HG03097 (cell line): ENCODE measurements around the gene GABRA1.

Experiments used
- ATAC-seq: cut with Tn5 transposase; IDR thresholded peaks from one replicate; pipeline ENCODE4 v1.9.1; 2021; ENCODE audit not compliant: unreplicated experiment, low FRiP score

Gene GABRA1

DNA sequence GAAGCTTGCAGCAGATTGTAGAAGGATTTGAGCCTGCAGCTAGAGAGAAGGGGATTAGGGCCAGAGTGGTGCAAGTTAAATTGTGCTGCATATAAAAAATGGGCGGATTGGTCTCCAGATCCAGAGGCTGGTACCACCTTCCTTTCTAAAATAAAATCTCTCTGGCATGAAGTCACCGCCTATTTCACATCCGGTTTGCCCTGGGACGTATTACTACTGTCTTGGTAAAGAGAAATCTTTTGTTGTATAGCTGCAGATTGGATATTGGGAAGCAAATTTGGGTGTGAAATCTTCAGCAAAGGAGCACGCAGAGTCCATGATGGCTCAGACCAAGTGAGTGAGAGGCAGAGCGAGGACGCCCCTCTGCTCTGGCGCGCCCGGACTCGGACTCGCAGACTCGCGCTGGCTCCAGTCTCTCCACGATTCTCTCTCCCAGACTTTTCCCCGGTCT lies at the start of gene GABRA1:
Gene GABRA1 (plus strand): TSS at position 180 of the 451 bp plus-strand sequence. CDS start 2,691 bp downstream, outside the sequence.
- no peak for ATAC-seq

DNA sequence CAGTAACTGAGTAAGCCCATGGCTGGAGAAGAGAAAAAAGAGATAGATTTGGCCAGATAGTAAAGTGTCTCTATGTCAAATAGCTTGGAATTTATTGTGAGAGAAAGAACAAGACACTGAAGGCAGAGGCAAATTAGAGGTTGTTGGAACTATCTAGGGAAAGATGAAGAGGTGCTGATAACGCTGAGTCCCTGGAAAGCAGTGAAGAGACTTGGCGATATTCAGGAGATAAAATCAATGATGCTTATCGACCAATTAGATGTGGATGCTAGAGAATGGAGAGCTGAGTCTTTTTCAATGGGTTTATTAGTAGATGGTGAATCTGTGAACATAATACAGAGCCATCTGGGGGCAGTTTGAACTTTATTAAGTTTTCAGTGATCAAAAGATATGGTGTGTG lies 48.6 kb upstream of the GABRA1 start:
- no peak for ATAC-seq

DNA sequence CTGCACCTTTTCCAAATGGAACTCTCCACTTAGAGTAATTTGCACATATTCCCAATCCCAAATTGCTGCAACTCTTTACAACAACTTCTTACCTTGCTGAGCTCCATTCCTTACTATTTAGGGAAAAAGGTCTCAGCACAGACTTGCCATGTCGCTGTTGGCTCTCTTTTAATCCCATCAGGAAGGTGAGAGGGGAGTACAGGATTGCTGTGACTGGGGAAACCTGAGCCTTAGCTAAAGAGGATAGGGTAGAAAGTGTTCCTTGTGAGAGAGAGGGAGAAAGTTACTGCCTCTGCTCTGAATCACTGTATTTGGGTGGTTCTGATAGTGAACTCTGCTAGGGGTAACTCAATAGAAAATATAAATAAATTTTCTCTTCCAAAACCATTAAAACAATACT lies 43.7 kb upstream of the GABRA1 start:
- ATAC-seq = no peak

DNA sequence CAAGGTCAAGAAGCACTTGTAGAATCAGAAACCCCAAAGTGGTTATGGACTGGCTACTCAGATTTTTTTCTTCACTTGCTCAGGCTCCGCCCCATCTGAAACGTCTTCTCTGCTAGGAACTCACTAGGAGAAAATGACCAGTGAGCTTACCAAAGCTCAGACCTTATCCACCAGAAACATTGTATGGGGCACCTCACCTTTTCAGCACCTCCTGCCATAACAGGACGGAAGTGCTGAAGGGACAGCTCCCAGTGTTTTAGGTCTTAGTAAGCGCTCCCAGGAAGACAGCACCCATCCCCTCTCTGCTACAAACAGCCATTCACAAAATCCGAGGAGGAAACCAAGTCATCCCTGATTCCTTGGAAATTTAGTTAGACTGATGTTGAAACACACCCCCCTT lies 1.2 kb upstream of the GABRA1 start:
- no peak for ATAC-seq

DNA sequence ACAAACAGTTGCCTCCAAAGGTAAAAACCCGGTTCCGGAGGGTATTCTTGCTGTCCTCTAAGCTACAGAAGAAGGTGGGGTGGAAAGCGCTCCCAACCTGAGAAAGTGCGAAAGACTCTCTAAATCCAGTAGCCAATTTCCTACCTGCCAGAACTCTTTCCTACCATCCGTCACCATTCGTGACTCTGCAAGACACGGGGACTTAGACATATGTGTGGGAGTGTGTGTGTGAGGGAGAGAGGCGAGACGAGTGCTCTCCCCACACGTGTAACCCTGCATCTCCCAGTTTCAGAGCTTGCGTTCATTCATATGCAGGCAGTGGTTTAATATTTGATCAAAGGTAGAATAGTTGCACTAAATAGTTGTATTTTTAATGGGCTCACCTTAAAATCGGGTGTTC lies 473 bp upstream of the GABRA1 start:
- no peak for ATAC-seq

DNA sequence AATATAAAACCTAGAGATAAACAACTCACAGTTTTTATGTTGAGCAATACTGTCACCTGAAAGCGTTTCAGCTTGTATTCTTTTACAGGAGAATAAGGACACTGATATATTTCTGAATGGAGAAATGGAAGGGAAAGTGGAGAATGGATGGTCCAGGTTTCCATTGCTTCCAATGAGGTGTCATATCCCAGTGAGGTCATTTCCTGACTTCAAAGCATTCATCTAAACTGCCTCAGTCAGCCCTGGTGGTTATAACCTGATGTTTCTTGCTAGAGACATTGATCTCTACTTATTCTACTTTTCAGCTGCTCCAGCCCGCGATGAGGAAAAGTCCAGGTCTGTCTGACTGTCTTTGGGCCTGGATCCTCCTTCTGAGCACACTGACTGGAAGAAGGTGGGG lies 2.6 kb downstream of the GABRA1 start:
- ATAC-seq = no peak

DNA sequence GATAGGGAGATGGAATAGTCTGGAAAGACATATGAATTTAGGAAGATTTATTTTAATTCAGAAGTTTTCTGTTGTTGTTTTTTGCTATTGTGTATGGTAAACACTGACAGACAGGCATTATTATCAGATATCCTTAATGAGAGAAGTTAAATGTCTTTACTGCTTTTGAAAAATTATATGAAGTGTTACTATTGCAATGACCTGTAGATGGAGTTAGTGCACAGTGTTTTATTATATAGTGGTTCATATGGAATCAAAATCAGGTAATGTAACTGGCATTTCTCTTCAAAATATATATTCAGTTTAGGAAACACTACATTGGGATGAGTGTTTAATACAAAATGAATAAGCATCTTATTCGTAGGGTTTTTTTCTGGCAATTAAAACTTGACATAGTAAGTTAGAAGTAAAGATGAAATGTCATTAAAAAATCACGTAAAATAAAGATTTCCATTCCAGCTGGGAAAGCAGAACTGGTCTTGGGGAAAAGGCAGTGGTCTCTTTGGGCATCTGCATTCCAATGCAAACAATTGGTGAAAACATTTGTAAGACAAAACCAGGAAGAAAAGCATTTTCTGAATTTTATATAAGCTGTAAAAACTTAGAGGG lies 3.9 kb downstream of the GABRA1 start:
- ATAC-seq = no peak

DNA sequence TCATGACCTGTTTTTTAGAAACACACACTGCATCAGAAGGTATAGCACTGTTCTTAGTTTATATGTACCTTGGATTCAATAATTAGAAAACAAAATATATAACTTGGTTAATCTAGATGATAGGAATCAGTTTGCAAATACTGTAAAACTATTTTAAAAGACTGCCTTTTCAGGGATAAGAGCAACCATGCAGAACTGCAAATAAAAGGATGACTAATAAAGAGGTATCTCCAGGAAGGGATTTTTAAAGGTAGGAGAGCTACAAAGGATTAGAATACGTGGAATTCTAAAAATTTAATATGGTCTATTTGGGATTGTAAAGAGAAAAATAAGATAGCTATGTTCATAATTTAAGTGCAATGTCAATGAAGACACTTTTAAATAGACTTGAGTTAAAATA lies 9.4 kb downstream of the GABRA1 start:
- no peak for ATAC-seq

DNA sequence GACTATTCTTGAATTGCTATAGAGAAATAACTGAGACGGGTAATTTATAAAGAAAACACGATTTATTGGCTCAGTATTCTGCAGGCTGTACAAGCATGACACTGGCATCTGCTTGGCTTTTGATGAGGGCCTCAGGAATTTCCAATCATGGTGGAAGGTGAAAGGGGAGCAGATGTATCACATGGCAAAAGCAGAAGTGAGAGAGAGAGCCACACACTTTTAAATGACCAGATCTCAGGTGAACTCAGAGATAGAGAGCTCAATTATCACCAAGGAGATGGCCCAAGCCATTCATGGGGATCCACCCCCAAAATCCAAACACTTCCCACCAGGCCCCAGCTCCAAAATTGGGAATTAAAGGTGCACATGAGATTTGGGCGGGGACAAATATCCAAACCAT lies 15.3 kb downstream of the GABRA1 start:
- ATAC-seq = no peak

DNA sequence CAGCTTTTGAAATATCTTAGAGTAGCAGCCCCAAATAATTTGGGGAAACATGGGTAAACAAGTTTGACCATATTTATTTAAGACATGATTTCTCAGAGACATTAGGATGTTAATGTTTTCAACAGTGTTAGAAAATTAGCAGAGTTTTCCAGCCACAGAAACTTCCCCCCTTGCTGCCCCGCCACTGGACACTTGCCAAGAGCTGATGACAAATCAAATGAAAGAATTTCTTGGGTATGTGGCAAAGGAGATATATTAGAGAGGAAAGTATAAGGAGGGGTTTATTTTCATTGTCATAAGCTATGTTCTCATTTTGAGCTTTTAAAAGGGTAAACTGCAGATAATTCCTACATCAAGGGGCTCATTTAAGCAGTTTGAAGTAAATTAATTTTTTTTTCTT lies 15.9 kb downstream of the GABRA1 start:
- ATAC-seq = no peak

DNA sequence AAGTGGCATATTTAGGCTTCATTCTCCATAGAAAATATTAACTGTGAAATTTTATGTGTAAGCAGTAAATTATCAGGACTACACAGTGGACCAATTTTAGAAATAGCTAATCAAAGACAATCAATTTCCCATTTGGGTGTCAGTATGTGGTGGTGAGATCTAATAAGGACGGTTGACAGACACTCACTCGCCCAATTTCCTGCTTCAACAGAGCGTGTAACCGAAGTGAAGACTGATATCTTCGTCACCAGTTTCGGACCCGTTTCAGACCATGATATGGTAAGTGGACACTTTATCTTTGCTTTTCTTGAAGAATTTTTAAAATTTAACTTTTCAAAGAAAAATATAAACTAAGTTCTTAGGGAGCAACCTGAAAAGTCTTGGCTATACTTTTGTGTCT lies 17.6 kb downstream of the GABRA1 start:
- no peak for ATAC-seq

DNA sequence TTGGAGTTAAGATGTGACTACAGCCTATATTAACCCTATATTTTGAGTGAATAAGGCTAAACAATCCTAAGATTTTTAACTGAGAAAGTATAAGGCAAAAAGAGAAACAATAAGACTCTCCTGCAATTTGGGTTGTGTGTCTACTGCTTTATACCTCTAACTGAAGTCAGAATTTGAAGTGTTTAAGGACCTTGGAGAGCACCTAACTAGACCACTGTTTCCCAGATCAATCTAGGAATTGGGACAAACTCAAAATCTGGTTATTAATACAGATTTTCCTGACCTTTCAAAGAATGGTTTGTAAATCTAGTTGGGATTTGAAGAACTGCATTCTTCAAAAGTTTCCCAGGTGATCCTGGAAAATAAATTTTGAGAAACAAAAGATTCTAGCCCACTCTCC lies 42.1 kb downstream of the GABRA1 start:
- no peak for ATAC-seq

DNA sequence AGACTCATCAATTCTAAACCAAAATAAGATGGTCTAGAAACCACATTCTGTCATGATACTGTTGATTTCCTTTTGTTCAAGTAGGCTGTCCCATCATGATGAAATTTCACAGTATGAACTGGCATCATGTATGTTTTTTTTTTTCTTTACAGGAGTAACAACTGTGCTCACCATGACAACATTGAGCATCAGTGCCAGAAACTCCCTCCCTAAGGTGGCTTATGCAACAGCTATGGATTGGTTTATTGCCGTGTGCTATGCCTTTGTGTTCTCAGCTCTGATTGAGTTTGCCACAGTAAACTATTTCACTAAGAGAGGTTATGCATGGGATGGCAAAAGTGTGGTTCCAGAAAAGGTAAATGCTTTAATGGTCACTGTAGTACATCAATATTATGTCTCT lies 47.6 kb downstream of the GABRA1 start:
- ATAC-seq = no peak

DNA sequence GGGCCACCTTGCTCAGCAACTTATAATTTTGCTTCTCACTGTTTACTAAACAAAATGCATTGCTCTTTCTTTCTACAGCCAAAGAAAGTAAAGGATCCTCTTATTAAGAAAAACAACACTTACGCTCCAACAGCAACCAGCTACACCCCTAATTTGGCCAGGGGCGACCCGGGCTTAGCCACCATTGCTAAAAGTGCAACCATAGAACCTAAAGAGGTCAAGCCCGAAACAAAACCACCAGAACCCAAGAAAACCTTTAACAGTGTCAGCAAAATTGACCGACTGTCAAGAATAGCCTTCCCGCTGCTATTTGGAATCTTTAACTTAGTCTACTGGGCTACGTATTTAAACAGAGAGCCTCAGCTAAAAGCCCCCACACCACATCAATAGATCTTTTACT lies 49.1 kb downstream of the GABRA1 start:
- ATAC-seq = no peak

DNA sequence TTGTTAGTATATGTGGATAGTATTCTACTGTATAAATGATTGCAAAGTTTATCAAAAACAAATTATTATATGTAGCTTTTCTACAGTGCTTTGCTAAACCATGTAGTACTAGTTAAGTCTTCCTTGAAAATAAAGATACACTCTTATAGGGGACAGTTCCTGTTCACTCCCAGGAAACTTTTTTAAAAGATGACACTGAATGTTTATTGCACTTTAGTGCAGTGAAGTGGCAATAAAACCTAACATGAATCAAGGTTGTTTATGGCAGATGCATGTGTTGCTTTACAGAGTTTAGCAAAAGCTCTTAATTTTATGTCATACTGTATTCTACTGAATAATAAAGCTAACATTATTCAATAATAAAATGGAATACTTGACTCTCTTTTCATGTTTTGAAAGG lies 51.7 kb downstream of the GABRA1 start:
- ATAC-seq = no peak

DNA sequence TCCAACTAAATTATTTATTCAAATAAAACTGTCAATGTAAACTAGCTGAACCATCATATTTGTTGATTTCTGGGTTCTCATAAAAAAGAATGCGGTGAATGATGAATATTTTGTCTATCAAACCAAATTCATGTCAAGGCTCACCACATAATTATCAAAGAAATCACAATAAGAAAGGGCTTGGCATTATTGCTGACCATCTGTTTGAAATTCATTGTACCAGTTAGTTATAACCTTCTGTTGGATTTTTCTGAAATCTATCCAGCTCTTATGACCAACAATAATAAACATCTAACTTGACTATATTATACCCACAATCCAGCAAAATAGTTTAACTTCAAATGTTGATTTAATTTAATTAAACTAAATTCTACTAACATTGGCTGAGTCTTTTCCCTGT lies 53.1 kb downstream of the GABRA1 start:
- ATAC-seq = no peak

DNA sequence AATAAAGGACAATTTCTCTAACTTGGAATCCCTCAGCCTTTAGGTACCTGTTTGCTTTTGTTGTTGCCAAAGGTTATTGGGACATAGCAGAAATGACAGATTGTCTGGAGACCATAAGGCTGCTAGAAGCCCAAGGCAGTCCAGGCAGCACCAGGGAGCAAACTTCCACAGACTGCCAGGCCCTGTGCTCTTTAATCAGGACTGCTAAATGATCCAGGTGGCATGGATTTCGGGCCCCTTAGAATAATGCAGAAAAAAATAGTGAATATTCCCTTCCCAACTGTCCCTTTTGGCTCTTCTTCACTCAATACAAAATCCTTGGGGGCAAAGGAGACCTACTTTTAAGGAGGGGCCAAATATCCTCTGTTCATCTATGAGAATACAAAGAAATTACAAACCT lies 73.9 kb downstream of the GABRA1 start:
- no peak for ATAC-seq

DNA sequence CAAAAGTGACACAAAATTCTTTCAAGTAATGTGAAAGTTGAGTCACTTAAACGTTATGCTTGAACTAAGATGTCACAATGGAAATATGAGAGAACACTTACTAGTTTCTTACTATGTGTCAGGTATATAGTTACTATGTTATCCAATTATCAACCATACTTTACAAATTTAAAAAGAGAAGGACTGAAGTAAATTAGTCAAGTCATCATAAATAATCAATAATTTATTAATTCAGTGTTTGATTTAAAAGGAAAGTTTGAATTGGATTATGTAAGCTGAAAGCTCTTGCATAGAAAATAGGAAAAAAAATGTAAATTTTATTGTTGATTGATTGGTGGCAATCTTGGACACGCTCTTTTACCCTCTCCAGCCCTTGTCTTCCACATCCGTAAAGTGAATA lies 76.3 kb downstream of the GABRA1 start:
- ATAC-seq = no peak

DNA sequence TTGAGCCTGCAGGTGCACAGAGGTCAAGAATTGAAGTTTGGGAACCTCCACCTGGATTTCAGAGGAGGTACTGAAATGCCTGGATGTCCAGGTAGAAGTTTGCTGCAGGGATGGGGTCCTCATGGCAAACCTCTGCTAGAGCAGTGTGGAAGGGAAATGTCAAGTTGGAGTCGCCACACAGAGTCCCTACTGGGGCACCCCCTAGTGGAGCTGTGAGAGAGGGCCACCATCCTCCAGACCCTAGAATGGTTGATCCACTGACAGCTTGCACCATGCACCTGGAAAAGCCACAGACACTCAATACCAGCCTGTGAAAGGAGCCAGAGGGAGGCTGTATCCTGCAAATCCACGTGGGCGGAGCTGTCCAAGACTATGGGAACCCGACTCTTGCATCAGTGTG lies 78.0 kb downstream of the GABRA1 start:
- ATAC-seq = no peak

DNA sequence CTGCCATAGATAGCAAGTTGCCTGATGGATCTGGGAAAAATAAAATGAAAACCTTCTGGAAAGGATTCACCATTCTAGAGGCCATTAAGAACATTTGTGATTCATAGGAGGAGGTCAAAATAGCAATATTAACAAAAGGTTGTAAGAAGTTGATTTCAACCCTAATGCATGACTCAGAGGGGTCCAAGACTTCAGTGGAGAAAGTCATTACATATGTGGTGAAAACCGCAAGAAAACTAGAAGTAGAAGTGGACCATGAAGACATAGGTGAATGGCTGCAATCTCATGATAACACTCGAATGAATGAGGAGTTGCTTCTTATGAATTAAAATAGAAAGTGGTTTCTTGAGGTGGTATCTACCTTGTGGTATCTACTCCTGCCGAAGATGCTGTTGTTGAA lies 86.6 kb downstream of the GABRA1 start:
- ATAC-seq = no peak

DNA sequence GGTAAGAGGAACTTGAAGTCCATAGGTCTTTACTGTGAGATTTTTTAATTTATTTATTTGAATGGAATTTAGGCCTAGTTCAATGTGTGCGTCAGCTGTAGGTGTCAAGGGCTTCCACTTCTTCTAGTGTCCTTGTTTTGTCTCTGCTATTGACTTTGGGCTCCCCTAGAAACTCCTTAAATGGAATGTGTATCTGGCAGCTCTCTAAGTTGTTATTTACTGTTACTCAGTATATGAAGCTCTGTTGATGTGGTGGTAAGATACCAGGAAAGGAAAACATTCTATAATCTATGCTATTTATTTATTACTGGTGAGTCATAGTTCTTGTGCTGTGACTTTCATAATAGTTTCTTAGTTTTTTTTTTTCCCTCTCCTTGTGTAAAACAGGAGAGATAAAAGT lies 97.1 kb downstream of the GABRA1 start:
- no peak for ATAC-seq

DNA sequence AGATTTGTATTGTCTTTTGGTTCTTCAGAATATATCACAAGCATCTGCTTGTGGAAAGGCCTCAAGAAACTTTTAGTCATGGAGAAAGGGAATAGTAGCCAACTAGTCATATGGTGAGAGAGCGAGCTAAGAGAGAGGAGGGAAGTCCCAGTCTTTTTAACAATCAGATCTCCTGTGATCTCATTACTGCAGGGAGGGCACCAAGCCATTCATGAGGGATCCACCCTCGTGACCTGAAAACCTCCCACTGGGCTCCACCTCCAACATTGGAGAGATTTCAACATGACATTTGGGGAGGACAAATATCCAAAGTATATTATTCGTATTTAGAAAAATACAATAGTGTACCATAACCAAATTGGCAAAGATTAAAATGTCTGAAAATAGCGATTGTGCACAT lies 99.0 kb downstream of the GABRA1 start:
- ATAC-seq = no peak
